ENCODE data around the gene STYXL2.

Gene STYXL2

GRCh38 chr1:167093846-167094516, at the start of gene STYXL2:
Gene STYXL2 (plus strand): TSS chr1:167094075. CDS start chr1:167094850, 775 bp downstream.
- DNase-seq: no peak

GRCh38 chr1:167051907-167052306, 42.0 kb upstream of the STYXL2 start:
- DNase-seq: no peak

DNA sequence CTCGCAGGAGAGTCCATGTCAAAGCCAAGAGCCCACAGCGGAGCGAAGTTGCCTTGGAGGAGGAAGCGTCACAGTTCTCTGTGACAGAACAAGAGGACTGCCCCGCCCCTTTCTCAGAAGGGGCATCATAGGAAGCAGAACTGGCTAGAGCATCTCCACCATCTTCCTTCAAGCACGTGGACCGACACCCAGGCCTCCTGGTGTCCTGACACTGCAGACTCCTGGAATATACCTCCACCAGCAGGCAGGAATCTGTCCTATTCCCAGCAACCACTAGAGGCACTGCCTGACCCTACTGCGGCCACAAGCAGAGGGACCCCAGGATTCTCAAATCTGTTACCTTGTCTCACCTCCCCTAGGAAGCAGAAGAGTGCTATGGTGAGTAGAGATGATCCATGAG, 41.5 kb upstream of the STYXL2 start:
- no peak for DNase-seq

- DNase-seq: no peak
Measured at GRCh38 chr1:167054531-167054930, 39.3 kb upstream of the STYXL2 start.

DNA sequence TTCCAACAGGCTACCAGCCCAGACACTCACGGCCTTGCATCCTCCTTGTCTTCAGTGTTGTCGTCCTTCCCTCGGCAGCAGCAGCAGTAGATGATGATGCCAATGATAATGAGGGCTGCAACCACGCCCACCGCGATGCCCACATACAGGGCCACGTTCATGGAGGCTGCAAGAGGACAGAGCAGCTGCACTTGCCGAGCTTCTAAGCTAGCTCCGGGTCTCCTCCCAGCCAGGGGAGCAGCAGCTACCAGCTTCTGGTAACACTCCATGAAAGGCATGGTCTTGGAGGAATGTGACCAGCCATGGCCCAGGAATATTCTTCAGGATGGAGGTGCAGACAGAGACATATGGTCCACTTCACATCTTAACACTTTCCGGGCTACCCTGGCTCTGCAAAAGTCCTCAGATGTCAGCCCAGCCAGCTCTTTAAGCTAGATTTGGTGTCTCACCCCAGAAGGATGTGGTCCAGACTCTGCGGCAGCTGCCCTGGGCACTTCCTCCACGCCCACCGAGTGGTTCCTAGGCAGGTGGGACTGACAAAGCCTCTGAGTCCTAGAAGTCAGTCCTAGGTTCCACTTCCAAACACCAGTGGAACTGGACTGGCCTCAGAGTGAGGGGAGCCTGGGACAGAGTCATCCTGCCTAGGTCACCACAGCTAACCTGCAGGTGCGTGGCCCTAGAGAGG, 38.8 kb upstream of the STYXL2 start:
- DNase-seq: no peak

DNA sequence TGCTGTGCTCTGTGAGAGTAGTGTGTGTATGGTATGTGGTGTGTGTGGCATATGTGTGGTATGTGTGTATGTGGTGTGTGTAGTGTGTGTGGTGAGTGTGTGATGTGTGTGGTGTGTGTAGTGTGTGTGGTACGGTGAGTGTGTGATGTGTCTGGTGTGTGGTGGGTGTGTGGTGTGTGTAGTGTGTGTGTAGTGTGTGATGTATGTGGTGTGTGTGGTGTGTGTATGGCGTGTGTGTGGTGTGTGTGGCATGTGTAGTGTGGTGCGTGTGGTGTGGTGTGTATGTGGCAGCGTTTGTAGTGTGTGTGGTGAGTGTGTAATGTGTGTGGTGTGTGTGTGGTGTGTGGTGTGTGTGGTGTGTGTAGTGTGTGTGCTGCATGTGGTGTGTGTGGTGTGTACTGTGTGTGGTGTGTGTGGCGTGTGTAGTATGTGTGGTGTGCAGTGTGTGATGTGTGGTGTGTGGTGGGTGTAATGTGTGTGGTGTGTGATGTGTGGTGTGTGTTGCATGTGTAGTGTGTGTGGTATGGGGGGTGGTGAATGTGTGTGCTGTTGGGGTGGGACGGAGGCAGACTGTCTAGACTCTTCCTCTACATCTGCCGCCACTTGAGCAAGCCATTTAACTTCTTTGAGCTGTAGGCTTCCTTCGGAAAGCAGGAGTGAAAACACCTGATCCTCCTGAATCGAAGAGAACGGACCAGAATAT, 37.2 kb upstream of the STYXL2 start:
- no peak for DNase-seq

GRCh38 chr1:167057241-167057688, 36.6 kb upstream of the STYXL2 start:
- peak in 43 of 58 donors; percentile 5 to 75 (median 28) for DNase-seq

GRCh38 chr1:167059045-167059808, 34.6 kb upstream of the STYXL2 start:
- DNase-seq: peak in 52 of 58 donors; percentile 3 to 87 (median 42)

DNA sequence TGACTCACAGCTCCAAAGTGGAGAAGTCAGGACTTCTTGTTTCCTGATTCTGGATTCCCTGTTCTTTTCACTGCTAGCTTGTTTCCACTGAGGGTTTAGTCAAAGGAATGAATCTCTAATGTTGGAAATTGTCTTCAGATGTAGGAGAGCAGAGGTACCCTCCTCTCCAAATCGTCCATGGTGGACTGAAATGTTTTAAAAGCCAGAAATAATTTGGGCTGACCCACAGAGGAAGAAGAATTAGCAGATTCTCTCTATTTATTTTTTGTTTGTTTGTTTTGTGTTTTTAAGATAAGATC, 34.1 kb upstream of the STYXL2 start:
- no peak for DNase-seq

DNA sequence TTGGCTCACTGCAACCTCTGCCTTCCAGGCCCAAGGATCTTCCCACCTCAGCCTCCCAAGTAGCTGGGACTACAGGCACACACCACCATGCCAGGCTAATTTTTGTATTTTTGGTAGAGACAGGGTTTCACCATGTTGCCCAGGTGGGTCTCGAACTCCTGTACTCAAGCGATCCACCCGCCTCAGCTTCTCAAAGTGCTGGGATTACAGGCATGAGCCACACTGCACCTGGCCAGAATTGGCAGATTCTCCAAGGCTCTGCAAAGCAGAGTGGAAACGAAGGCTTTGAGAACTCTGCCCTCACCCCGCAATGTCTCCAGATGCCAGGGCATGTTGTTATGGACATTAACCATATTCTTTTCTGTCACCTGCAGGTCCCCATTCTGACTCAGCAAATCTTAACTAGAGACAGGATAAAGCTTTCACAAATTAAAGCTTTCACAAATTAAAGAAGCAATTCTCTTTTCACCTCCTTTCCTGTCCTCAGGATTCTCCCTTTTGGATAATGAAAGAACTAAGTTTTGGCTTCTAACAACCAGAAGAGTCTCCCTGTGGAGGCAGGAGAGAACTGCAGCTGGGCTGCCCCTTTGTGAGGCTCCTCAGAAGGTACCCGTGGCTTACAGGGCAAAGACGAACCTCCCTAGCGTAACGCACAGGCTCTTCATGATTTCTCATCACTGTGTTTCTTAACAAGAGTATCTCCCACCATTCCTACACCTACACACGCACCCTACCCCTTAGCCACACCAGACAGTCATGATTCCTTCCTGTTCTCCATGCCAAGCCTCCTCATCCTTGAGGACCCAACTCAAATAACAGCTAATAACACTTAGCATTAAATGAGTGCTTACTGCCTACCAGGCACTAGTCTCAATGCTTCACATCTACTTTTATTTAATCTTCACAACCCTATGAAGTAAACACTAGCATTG, 33.5 kb upstream of the STYXL2 start:
- no peak for DNase-seq

DNA sequence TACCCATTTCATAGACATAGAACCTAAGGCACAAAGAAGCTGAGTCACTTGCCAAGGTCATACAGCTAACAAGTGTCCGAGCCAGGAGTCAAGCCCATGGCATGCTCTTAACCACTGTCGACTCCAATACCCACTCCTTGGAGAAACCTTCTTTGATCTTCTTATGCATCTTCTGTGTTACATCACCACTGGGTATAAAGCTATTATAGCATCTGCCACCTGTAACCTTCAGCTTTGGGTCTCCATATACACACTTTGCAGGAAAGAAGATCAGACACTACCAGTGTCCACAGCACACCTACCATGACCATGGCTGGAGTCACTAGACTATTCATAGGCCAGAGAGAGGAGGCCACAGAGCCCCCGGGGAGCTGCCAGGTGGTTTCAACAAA, 32.8 kb upstream of the STYXL2 start:
- DNase-seq: no peak

DNA sequence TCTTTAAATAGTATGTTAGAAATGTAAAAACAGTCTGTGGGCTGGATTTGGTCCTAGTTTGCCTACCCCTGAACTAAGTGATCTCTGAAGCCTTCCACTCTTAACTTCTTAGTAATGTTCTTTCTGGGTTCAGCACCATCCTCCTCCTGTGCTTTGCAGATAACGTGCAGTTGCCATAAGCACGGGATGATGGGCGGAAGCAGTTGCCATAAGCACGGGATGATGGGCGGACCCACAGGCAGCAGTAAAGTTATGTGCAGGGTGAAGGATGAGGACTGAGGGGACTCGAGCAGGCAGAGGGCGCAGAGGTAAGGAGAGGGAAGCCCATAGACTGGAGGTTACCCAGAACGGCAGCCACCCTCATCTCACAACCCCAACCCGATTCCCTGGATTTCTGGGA, 29.3 kb upstream of the STYXL2 start:
- DNase-seq: no peak

GRCh38 chr1:167065471-167065870, 28.4 kb upstream of the STYXL2 start:
- DNase-seq: no peak

- DNase-seq: peak in 57 of 58 donors; percentile 9 to 82 (median 62)
Measured at GRCh38 chr1:167066333-167067122, 27.3 kb upstream of the STYXL2 start.

DNA sequence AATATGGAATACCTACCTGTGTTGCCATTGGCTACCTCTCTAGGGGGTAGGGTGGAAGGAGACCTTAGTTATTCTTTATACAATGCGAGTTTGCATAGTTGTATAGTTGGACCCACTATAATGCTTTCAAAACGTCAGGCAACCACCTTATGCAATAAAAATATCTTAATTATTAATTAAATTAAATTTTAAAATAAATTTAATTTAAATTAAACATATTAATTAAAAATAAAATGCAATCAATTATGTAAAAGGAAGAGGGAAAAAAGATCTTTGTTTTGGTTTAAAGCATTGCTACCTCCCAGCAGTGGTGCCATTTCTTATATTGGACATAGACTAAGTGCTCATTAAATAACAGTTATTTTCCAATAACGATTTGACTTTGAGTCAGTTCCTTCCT, 26.0 kb upstream of the STYXL2 start:
- DNase-seq: no peak

DNA sequence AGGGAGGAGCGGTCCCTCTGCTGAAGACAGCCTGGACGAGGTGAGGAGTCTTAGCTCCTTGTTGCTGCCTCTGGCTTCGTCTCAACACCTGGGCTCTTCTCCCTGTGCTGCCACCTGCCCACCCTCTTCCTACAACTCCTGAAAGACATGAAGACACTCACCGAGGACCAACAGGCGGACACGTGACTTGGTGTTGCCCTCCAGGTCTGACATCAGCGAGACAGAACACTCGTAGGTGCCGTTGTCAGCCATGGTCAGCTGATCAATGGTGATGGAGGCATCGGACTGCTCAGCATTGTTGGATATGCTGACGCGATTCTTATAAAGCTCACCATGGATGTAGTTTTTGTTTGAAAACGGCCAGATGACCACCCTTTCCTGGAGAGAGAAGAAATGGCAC, 25.1 kb upstream of the STYXL2 start:
- no peak for DNase-seq

DNA sequence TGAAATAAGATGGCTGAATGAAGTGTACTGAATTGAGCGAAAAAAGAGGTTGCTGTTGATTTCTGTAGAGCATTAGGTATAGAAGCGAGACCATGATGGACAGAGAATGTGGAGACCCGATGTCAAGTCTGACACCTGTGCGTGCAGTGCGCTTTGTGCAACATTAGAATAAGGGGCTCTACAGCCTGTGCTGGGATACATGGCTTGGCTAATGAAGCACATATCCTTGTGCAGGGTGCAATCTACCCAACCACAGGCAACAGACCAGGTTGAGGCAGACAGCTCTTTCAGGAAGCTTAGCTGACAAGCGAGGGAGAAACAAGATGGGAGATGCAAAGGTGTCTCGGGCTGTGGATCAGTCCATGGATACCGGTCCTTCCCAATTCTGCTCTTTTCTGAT, 22.6 kb upstream of the STYXL2 start:
- no peak for DNase-seq

- no peak for DNase-seq
Measured at GRCh38 chr1:167076136-167076710, 17.7 kb upstream of the STYXL2 start.

DNA sequence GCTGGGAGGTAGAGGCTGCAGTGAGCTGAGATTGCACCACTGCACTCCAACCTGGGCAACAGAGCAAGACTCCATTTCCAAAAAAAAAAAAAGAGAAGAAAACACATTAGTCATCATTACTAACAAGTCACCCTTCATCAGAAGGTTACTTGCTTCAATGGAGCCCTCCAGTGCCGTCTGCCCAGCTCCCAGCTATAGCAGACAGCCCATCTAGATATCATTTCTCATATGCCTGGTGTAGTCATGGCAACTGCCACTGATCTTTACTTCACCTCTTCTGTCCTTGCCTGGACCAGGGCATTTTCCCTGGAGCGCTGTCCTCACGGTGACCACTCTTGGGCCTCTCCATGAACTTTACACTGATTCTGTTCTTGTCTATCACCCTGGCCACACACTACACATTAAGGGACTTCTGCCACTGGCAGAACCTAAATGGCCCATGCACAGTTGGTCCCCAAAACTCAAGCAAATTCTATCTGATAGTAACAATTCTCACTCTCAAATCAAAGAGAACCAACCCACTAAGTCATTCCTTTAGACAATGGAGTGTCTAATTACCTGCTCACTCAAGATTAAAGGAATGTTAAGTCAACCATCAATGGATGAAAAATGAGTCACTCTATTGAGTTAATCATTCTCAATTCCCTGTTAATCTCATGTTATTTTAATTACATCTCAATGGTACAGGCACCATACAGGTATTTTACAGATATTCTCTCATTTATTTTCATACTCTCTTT, 16.6 kb upstream of the STYXL2 start:
- DNase-seq: no peak
